Lower leg skin (tissue), 4 donors: ENCODE measurements around the gene ARHGAP9. TPM values are rescaled to one million over a fixed set of nuclear protein-coding genes. Genes with fewer than 3 reads are reported as not detected.
"Not testable (repeated sequence)": the region's sequence is repeated elsewhere in the genome, so short reads cannot be mapped to it uniquely, and the experiment has no call there.

Experiments used
- DNase-seq, 2 donors: peaks; one replicate each; pipeline ENCODE4 v3.0.0-alpha.2; 2019; ENCODE audit warnings: low spot score in 2 of 2
- H3K4me3 ChIP-seq: fragments of 200-600 bp; sonication (generic); 2 replicates; pipeline ENCODE4 v1.5.1; 2017; ENCODE audit warnings: mild to moderate bottlenecking, low read depth; ENCODE audit not compliant: poor library complexity, severe bottlenecking
- POLR2A ChIP-seq, 2 donors: fragments of 450-650 bp; IDR thresholded peaks; one replicate each; pipeline ENCODE4 v1.6.1; 2016 to 2017; ENCODE audit warnings: antibody characterized with exemption in 2 of 2, mild to moderate bottlenecking in 1 of 2, moderate library complexity in 1 of 2
- WGBS, 2 donors: methylation state at CpG; one replicate each; pipeline ENCODE4 v1.1.5; 2018; 5-methylcytosine and 5-hydroxymethylcytosine counted together
- intact Hi-C: fragments of 100-400 bp; cut with DNase I; formaldehyde crosslinking; loops from one replicate; pipeline ENCODE4 v1.15.0; 2023; ENCODE audit warnings: low total_unique reads
- microRNA counts, 2 donors: library from miRNA; unstranded; fragments of <30 nt; microRNA quantifications; one replicate each; lab custom pipeline; 2016
- microRNA-seq, 2 donors: library from miRNA; unstranded; fragments of <30 nt; microRNA quantifications; one replicate each; pipeline ENCODE4, GENCODE V29; 2016; ENCODE audit warnings: borderline replicate concordance in 2 of 2, borderline number of aligned reads in 1 of 2
- total RNA-seq, 4 donors: library from RNA; depleted of rRNA; stranded (reverse); fragments of >200 nt; gene quantifications; one replicate each; pipeline ENCODE4 v1.1.0, GENCODE V29; 2016
- TF ChIP-seq, protein P1 (sequence below), 3 donors: fragments of 450-650 bp; IDR thresholded peaks; one replicate each; pipeline ENCODE4 v1.5.1; 2016; ENCODE audit warnings: antibody characterized with exemption in 3 of 3, mild to moderate bottlenecking in 3 of 3, moderate library complexity in 2 of 3

ARHGAP9 gene
- total RNA-seq, 4 donors from 2014 or later: 2.3 to 6.6 (median 3.1) TPM

DNA sequence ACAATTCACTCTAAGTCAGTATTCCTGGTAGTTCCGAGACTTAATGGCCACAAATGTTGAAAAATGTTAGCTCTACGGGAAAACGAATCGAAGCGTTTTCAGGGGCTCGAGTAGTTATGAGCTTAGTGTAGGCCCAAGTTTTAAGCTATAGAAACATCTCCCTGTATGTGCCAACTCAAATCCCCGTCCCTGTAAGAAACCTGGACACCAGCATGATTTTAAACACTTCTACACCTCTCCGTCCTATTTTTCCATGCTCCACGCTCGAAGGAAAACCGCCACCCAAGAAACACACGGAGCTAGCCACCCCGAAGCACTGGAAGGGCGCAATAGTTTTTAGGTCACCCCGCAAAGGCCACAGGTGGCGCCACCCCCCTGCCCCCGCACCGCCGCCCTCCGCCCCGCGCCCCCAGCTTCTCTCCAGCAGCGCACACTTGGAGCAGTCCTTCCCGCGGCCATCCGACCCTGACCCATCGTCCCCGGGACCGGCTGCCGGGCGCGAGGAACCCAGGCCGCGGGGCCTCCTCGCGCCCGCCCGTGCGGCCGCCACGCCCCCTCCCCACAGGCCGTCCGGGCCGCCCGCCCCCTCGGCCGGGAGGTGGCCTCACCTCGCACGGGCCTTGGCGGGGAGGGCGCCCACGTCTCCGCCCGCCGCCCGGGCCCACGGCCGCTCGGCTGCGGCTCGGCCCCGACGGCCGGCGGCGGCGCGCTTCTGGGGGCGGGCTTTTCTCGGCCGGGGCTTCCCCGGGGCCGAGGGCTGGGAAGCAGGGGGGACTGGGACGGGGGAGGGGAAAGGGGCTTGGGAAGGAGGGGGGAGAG lies 49.3 kb downstream of the ARHGAP9 start:
- peak; percentile 27 to 89 for DNase-seq
- H3K4me3 ChIP-seq: peak overlapping the region; percentile 45
- 1% methylated on average over 16 to 26 of the region's 74 CpGs for WGBS, 2 donors
- TF ChIP-seq, protein P1, sequence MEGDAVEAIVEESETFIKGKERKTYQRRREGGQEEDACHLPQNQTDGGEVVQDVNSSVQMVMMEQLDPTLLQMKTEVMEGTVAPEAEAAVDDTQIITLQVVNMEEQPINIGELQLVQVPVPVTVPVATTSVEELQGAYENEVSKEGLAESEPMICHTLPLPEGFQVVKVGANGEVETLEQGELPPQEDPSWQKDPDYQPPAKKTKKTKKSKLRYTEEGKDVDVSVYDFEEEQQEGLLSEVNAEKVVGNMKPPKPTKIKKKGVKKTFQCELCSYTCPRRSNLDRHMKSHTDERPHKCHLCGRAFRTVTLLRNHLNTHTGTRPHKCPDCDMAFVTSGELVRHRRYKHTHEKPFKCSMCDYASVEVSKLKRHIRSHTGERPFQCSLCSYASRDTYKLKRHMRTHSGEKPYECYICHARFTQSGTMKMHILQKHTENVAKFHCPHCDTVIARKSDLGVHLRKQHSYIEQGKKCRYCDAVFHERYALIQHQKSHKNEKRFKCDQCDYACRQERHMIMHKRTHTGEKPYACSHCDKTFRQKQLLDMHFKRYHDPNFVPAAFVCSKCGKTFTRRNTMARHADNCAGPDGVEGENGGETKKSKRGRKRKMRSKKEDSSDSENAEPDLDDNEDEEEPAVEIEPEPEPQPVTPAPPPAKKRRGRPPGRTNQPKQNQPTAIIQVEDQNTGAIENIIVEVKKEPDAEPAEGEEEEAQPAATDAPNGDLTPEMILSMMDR (IDR thresholded peaks at IDR 0.05): no peak
- no peak for TF ChIP-seq POLR2A (IDR thresholded peaks at IDR 0.05)
- intact Hi-C loops: no loop called here

DNA sequence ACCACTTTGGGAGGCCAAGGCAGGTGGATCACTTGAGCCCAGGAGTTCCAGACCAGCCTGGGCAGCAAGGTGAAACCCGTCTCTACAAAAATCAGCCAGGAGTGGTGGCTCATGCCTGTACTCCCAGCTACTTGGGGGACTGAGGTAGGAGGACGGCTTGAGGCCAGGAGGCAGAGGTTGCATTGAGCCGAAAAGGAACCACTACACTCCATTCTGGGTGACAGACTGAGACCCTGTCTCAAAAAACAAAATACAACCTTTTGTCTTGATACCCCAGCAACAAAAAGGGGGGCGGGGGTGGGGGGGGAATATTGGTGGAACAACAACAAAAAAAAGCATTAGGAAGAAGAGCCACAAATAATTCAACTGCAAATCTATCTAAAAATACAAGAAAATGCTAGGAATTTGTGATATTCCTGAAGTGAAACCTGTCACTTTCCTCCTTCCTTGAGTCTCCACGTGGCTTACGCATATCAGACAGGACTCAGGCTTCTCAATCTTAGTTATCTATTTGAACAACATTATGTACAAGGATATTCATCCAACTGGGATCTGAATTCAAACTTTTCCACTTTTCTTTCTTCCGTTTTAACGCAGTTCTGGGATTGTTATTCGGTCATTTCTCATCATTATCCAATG lies 50.1 kb downstream of the ARHGAP9 start:
- H3K4me3 ChIP-seq: peak overlapping the region; percentile 45
- intact Hi-C loops: no loop called here
- 24 to 25% methylated on average over 9 of the region's 9 CpGs for WGBS, 2 donors
- peak in 1 of 2 donors; percentile 56 for DNase-seq
- TF ChIP-seq, protein P1 (IDR thresholded peaks at IDR 0.05): no peak
- TF ChIP-seq POLR2A (IDR thresholded peaks at IDR 0.05): no peak

DNA sequence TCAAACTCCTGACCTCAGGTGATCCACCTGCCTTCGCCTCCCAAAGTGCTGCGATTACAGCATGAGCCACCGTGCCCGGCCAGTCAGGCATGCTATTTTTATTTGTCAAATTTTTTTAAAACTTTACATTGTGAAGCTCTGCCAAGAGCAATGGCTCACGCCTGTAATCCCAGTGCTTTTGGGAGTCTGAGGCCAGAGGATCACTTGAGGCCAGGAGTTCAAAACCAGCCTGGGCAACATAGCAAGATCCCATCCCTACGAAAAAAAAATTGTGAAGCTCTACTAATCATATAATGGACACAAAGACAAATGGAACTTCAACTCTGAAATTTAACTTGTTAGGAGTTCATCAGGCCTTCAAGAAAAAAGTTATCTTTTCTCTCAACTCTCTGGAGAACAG lies 50.7 kb downstream of the ARHGAP9 start:
- WGBS, 2 donors: 71 to 84% methylated on average over 6 of the region's 6 CpGs
- TF ChIP-seq, protein P1 (IDR thresholded peaks at IDR 0.05): no peak
- no peak for TF ChIP-seq POLR2A (IDR thresholded peaks at IDR 0.05)
- intact Hi-C loops: no loop called here
- DNase-seq: peak in 1 of 2 donors; percentile 59
- H3K4me3 ChIP-seq: no peak overlapping the region

DNA sequence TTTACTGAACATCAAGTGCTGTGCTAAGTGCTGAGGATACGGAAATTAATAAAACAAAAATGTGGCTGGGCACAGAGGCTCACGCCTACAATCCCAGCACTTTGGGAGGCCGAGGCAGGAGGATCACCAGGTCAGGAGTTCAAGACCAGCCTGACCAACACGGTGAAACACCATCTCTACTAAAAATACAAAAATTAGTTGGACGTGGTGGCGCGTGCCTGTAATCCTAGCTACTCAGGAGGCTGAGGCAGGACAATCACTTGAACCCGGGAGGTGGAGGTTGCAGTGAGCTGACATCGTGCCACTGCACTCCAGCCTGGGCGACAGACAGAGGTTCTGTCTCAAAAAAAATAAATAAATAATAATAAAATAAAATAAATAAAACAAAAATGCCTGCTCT lies 52.7 kb downstream of the ARHGAP9 start:
- intact Hi-C loops, DNase-seq, H3K4me3 ChIP-seq: not testable (repeated sequence)
- 97 to 98% methylated on average over 10 of the region's 10 CpGs for WGBS, 2 donors

MicroRNA genes within 50 kb of the gene (microRNA counts, 767-probe panel; counts per million panel counts)
- microRNA hsa-miR-616-3p (lab: Ali Mortazavi, UCI): 0 to 358 counts per million in 2 donors

Small RNA genes within 50 kb of the gene (microRNA-seq; reads per million reads assigned to microRNA genes)
- gene MIR616: 0 reads per million in 2 donors
- gene MIR6758: 0 reads per million in 2 donors

Other genes starting within 250 kb of the ARHGAP9 start
- 1 to 10 TPM in 2 of 4 donors, under 1 TPM in 2; 0.71 to 3.8 (median 1.5) TPM for gene STAC3, start 228.7 kb downstream of the ARHGAP9 start, total RNA-seq
- gene R3HDM2, start 48.8 kb downstream of the ARHGAP9 start, total RNA-seq: 10 to 100 TPM; 37.2 to 64.6 (median 54.3) TPM
- gene INHBC, start 45.1 kb downstream of the ARHGAP9 start, total RNA-seq: not detected
- not detected for gene INHBE, start 24.6 kb downstream of the ARHGAP9 start, total RNA-seq
- 10 to 100 TPM in 1 of 4 donors, 1 to 10 TPM in 1, under 1 TPM in 2; 0.19 to 13.4 (median 1.9) TPM for gene GLI1, start 20.1 kb downstream of the ARHGAP9 start, total RNA-seq
- gene MARS1, start 8.2 kb upstream of the ARHGAP9 start, total RNA-seq: 100 to 1,000 TPM in 1 of 4 donors, 10 to 100 TPM in 3; 37.7 to 386 (median 51.4) TPM
- gene DDIT3, start 40.6 kb upstream of the ARHGAP9 start, total RNA-seq: 10 to 100 TPM; 27.6 to 58.2 (median 41.6) TPM
- gene MBD6, start 43.0 kb upstream of the ARHGAP9 start, total RNA-seq: 10 to 100 TPM; 13.8 to 50.4 (median 26.5) TPM
- 100 to 1,000 TPM; 166 to 257 (median 181) TPM for gene DCTN2, start 67.3 kb upstream of the ARHGAP9 start, total RNA-seq
- 1 to 10 TPM in 1 of 4 donors, under 1 TPM in 3; 0.08 to 1.2 (median 0.23) TPM for gene KIF5A, start 70.2 kb upstream of the ARHGAP9 start, total RNA-seq
- gene PIP4K2C, start 111.3 kb upstream of the ARHGAP9 start, total RNA-seq: 10 to 100 TPM; 29.1 to 48.9 (median 39.1) TPM
- gene DTX3, start 125.0 kb upstream of the ARHGAP9 start, total RNA-seq: 10 to 100 TPM in 2 of 4 donors, 1 to 10 TPM in 2; 6.1 to 17.4 (median 11.4) TPM
- 10 to 100 TPM in 1 of 4 donors, 1 to 10 TPM in 3; 3.8 to 10.3 (median 6.9) TPM for gene ARHGEF25, start 131.6 kb upstream of the ARHGAP9 start, total RNA-seq
- gene B4GALNT1, start 153.3 kb upstream of the ARHGAP9 start, total RNA-seq: 1 to 10 TPM in 1 of 4 donors, under 1 TPM in 3; 0.19 to 1.7 (median 0.26) TPM
- 100 to 1,000 TPM; 195 to 265 (median 205) TPM for gene OS9, start 214.3 kb upstream of the ARHGAP9 start, total RNA-seq